HepG2 (cell line): ENCODE data around the gene ZNF341. TPM values are rescaled to one million over a fixed set of nuclear protein-coding genes. Genes with fewer than 3 reads are reported as not detected.

Experiments used
- CENPT ChIP-seq: sonication (generic); formaldehyde crosslinking; IDR thresholded peaks from 2 replicates; pipeline ENCODE4 v1.8.0; 2022; ENCODE audit warnings: low read depth, mild to moderate bottlenecking, moderate library complexity, missing genetic modification reagents
- CHD2 ChIP-seq: IDR thresholded peaks from 2 replicates; pipeline ENCODE4 v1.6.1; 2011; ENCODE audit warnings: low read depth, low read length, improper control_type of control experiment
- DR1 ChIP-seq: sonication (generic); formaldehyde crosslinking; IDR thresholded peaks from 2 replicates; pipeline ENCODE4 v1.8.0; 2021; ENCODE audit warnings: mild to moderate bottlenecking, missing genetic modification reagents, inconsistent platforms
- HMGXB3 ChIP-seq: sonication (generic); formaldehyde crosslinking; IDR thresholded peaks from 2 replicates; pipeline ENCODE4 v1.4.0; 2020; ENCODE audit warnings: missing genetic modification reagents, borderline replicate concordance
- MATR3 ChIP-seq: sonication (generic); formaldehyde crosslinking; IDR thresholded peaks from 2 replicates; pipeline ENCODE4 v1.4.0; 2020; ENCODE audit warnings: missing genetic modification reagents
- MZF1 ChIP-seq: sonication (generic); formaldehyde crosslinking; IDR thresholded peaks from 2 replicates; pipeline ENCODE4 v1.8.1; 2023; ENCODE audit warnings: mild to moderate bottlenecking, missing genetic modification reagents, borderline replicate concordance
- NR1H2 ChIP-seq: sonication (generic); formaldehyde crosslinking; IDR thresholded peaks from 2 replicates; pipeline ENCODE4 v1.8.1; 2022; ENCODE audit warnings: low read depth, missing genetic modification reagents, borderline replicate concordance
- SETDB1 ChIP-seq: sonication (generic); formaldehyde crosslinking; IDR thresholded peaks from 2 replicates; pipeline ENCODE4 v1.5.1; 2020; ENCODE audit warnings: missing genetic modification reagents, mild to moderate bottlenecking, borderline replicate concordance
- SOX5 ChIP-seq: IDR thresholded peaks from 2 replicates; pipeline ENCODE4 v1.6.1; 2016; ENCODE audit warnings: borderline replicate concordance
- TIGD3 ChIP-seq: sonication (generic); formaldehyde crosslinking; IDR thresholded peaks from 2 replicates; pipeline ENCODE4 v1.5.1; 2020; ENCODE audit warnings: mild to moderate bottlenecking, missing genetic modification reagents, borderline replicate concordance
- XRCC5 ChIP-seq: fragments of 200-400 bp; formaldehyde crosslinking; optimal IDR thresholded peaks from 2 replicates; pipeline ENCODE3; 2017; ENCODE audit warnings: mild to moderate bottlenecking, low read length
- ZBTB33 ChIP-seq: sonication (generic); formaldehyde crosslinking; IDR thresholded peaks from 2 replicates; pipeline ENCODE4 v1.4.0; 2020; ENCODE audit warnings: missing genetic modification reagents
- ZNF253 ChIP-seq: sonication (generic); formaldehyde crosslinking; IDR thresholded peaks from 2 replicates; pipeline ENCODE4 v1.8.0; 2022; ENCODE audit warnings: mild to moderate bottlenecking, missing genetic modification reagents, borderline replicate concordance
- ZNF432 ChIP-seq: sonication (generic); formaldehyde crosslinking; IDR thresholded peaks from 2 replicates; pipeline ENCODE4 v1.5.0; 2020; ENCODE audit warnings: missing genetic modification reagents, mild to moderate bottlenecking, borderline replicate concordance
- ZNF446 ChIP-seq: sonication (generic); formaldehyde crosslinking; IDR thresholded peaks from 2 replicates; pipeline ENCODE4 v1.5.0; 2020; ENCODE audit warnings: mild to moderate bottlenecking, missing genetic modification reagents
- ZNF468 ChIP-seq: sonication (generic); formaldehyde crosslinking; IDR thresholded peaks from 2 replicates; pipeline ENCODE4 v1.8.0; 2022; ENCODE audit warnings: mild to moderate bottlenecking, moderate library complexity, missing genetic modification reagents
- ZNF550 ChIP-seq: sonication (generic); formaldehyde crosslinking; IDR thresholded peaks from 2 replicates; pipeline ENCODE4 v1.4.0; 2020; ENCODE audit warnings: mild to moderate bottlenecking, missing genetic modification reagents, borderline replicate concordance
- polyA plus RNA-seq, 8 experiments: library from polyadenylated mRNA; depleted of rRNA in 3 of 8; stranded (reverse) in 7 of 8; unstranded in 1 of 8; fragments of >200 nt; fragmentation: Illumina TruSeq in 4 of 8; extraction: Trizol in 4 of 8; gene quantifications; 2 replicates each; pipeline versions ENCODE4 v1.2.1 to v1.2.3, GENCODE V29; 2011 to 2016; ENCODE audit warnings: low read depth in 4 of 8, missing spikeins in 1 of 8, mixed read lengths in 1 of 8; ENCODE audit not compliant: insufficient read depth in 1 of 8
- total RNA-seq, 5 experiments: library from RNA; depleted of rRNA; stranded (reverse); fragments of >200 nt; fragmentation: Illumina TruSeq; extraction: Trizol; gene quantifications; 2 replicates each; pipeline ENCODE4 v1.2.3, GENCODE V29; 2016; ENCODE audit warnings: low read depth in 1 of 5
- TF ChIP-seq, protein P1 (sequence below): IDR thresholded peaks from 2 replicates; pipeline ENCODE4 v1.6.1; 2012; ENCODE audit warnings: low read length, improper control_type of control experiment

ZNF341 gene
- total and polyA plus RNA-seq, 2 of the 13 experiments (the other 11 are each of a cell fraction or from before 2014, with no cell fraction given): 1.1 to 2.2 TPM

DNA sequence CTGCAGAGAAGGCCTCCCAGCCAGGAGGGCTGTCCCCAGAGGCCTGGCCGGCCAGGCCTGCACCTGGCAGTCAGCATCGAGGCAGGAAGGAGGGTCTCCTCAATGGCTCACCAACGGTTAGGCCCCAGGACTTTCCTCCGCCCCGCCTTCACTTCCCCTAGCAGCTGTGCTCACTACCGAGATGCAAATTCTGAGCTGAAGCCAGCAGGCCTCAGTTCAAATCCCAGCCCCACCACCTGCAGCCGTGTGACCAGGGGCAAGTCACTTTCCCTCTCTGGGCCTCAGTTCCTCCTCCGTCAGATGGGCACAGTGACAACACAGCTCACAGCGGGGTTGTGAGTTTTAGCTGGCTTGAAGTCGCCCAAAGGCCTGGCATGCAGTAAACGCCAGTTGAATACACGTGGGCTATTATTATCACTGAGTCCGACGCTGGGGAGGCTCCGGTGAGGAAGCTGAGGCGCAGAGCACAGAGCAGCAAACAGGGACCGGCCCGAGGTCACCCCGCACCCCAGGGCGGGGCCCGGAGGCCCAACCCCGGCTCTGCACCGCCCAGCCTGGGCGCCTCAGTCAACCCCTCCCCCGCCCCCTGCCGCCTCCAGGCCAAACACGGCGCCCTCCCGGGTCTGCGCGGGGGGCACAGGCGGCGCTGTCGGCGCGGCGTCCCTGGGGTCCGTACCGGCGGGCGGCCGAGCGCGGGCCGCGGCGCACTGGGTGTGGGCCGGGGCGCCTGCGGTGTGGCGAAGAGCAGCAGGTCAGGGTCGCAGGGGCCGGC, 46.3 kb upstream of the ZNF341 start (continued):
- 0 out of 2 replicates have a peak, but pooled peaks have one; percentile 62 for TF ChIP-seq TIGD3 (CRISPR knock-in tag)
- TF ChIP-seq SETDB1 (CRISPR knock-in tag): no peak
- TF ChIP-seq, protein P1, sequence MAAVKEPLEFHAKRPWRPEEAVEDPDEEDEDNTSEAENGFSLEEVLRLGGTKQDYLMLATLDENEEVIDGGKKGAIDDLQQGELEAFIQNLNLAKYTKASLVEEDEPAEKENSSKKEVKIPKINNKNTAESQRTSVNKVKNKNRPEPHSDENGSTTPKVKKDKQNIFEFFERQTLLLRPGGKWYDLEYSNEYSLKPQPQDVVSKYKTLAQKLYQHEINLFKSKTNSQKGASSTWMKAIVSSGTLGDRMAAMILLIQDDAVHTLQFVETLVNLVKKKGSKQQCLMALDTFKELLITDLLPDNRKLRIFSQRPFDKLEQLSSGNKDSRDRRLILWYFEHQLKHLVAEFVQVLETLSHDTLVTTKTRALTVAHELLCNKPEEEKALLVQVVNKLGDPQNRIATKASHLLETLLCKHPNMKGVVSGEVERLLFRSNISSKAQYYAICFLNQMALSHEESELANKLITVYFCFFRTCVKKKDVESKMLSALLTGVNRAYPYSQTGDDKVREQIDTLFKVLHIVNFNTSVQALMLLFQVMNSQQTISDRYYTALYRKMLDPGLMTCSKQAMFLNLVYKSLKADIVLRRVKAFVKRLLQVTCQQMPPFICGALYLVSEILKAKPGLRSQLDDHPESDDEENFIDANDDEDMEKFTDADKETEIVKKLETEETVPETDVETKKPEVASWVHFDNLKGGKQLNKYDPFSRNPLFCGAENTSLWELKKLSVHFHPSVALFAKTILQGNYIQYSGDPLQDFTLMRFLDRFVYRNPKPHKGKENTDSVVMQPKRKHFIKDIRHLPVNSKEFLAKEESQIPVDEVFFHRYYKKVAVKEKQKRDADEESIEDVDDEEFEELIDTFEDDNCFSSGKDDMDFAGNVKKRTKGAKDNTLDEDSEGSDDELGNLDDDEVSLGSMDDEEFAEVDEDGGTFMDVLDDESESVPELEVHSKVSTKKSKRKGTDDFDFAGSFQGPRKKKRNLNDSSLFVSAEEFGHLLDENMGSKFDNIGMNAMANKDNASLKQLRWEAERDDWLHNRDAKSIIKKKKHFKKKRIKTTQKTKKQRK: no peak
- TF ChIP-seq ZNF550 (CRISPR knock-in tag): no peak
- no peak for TF ChIP-seq ZNF468 (CRISPR knock-in tag)
- TF ChIP-seq XRCC5: no peak
- TF ChIP-seq NR1H2 (CRISPR knock-in tag): no peak; the same call in 1 of the 2 replicates
- peak; percentile 56; the same call in 1 of the 2 replicates for TF ChIP-seq MZF1
- TF ChIP-seq MATR3 (CRISPR knock-in tag): no peak
- no peak for TF ChIP-seq HMGXB3 (CRISPR knock-in tag)
- TF ChIP-seq DR1: no peak
- no peak for TF ChIP-seq CHD2
- TF ChIP-seq CENPT (CRISPR knock-in tag): peak; percentile 87; the same call in 1 of the 2 replicates
- no peak for TF ChIP-seq SOX5
- TF ChIP-seq ZNF446: no peak
- TF ChIP-seq ZNF253: no peak
- TF ChIP-seq ZNF432 (CRISPR knock-in tag): no peak
- TF ChIP-seq ZBTB33 (CRISPR knock-in tag): no peak
